HG02678 (cell line): Measurements from ENCODE around the gene MRPL57.
"Not testable (repeated sequence)": the region's sequence is repeated elsewhere in the genome, so short reads cannot be mapped to it uniquely, and the experiment has no call there.

Experiments
- ATAC-seq: cut with Tn5 transposase; IDR thresholded peaks from one replicate; pipeline ENCODE4 v1.9.1; 2021; ENCODE audit warnings: mild to moderate bottlenecking, moderate library complexity; ENCODE audit not compliant: unreplicated experiment

MRPL57 gene

DNA sequence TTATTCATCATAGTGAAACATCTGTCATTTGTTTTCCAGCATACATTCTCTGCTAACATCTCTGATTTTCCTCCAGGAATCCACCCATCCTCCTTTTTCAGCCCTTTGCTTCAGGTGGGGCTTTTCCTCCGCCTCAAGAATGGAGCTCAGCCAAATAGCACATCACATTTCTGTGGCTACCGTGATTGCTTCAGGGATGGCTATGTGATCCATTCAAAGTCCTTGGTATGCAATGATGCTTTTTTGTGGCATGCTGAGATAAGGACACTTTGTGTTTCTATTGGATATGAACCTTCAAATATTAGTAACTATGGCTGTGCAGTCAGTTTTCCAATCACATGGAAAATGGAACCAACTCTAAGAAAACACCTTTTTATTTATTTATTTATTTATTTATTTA is 18.3 kb downstream of the MRPL57 start:
- ATAC-seq, result not testable (repeated sequence)

DNA sequence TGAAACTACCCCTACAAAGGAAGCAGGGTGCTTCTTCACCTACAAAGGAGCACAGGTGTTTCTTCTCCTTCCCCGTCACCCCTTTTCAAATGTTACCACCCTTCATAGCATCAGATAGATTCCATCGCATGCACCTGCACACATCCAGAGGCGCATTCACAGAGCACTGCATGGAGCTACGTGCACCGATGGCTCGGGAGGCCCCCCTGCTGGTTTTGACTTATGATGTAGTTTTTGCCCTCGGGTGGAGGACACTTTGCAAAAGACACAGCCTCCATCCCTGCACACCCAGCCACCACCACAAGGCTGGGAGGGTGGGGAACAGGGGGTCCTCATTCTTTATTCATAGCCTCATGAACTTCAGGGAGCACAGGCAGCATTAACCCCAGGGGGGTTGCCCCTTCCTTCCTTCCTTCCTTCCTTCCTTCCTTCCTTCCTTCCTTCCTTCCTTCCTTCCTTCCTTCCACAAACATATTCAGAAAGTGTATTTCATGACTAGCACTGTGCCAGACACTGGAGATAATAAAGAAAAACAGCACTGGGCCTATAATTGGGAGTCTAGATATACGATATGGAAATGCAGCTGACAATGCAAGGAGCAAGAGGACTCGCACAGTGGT is 21.3 kb downstream of the MRPL57 start:
- ATAC-seq, result not testable (repeated sequence)

DNA sequence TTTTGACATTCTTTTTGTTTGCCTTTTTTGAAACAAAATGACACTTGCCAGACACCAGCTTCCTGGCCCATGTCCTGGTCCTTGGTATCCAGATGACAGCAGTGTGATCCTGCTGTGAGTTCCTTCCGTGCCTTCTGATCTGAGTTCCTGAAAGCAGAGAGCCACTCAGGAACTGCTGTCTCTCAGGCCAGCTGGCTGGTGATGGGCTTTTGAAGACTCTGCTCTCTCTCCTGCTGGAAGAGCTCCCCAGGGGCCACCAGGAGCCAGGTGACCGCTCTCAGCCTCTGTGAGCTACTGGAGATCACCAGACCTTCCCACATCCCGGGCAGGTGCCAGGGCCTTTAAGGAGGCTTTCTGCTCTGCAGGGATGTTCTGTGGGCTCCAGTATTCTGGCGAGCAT is 21.9 kb downstream of the MRPL57 start:
- not testable (repeated sequence) for ATAC-seq

DNA sequence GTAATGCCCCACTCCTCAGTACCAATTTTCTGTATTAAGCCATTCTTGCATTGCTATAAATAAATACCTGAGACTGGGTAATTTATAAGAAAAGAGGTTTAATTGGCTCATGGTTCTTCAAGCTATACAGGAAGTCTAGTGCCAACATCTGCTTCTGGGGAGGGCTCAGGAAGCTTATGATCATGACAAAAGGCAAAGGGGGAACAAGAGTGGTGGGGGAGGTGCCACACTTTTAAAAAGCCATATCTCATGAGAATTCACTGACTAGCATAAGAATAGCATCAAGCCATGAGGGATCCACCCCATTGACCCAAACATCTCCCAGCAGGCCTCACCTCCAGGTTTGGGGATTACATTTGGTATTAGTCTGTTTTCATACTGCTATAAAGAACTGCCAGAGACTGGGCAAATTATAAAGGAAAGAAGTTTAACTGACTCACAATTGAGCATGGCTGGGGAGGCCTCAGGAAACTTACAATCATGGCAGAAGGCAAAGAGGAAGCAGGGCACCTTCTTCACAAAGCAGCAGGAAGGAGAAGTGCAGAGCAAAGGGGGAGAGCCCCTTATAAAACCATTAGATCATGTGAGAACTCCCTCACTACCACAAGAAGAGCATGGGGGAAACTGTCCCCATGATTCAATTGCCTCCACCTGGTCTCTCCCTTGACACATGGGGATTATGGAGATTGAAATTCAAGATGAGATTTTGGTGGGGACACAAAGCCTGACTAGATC is 25.2 kb downstream of the MRPL57 start:
- ATAC-seq, result not testable (repeated sequence)

DNA sequence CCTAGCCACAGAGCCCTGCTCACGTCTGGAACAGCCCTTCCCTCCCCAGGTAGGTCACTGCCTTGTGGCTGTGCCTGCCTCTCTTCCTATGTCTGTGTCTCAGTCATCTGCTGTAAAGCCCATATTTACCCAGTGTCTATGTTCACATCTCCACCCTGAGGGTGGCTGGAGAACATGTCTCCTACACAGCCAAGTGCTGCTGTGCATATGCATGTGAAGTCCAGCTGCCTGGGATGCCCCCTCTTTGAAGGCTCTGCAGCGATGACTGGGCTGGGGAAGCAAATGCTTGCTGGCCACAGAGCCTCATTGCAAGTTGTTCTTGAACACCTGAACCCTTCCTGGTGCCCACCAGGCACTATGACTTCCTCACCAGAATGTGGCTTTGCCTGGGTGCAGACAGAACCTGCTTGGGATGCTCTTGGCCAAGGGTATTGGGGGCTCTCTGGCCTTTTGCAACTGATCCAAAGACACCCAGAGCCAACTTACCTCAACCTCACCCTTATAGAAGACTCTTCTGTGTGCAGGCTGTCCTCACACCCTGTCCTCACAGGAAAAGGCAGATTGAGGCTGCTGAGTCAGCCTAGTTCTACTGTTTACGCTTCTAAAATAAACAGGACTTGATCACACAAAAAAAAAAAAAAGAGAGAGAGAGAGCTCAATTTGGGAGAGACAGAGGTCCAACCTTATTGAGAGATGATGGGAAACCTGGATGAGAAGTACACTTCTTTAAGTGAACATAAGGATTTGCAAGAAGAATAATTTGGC is 26.5 kb downstream of the MRPL57 start:
- no peak for ATAC-seq

DNA sequence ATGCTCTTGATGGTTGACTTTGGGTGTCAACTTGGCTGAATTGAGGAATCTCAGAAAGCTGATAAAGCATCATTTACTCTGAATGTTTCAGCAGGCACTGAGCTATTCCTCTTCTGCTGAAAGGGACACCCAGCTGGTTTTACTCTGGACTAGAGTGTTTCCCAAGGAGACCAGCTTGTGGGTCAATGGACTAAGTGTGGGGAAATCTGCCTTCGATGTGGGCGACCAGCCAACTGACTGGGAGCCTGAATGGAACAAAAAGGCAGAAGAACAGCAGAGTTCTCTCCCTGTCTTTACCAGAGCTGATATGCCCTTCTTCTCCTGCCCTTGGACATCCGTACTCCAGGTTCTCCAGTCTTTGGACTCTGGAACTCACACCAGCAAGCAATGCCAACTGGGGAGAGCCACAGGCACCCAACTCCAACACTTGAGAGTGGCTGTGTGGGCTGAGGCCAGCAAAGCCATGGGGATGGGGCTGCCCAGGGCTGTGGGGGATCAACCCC is 32.2 kb downstream of the MRPL57 start:
- ATAC-seq, result no peak

DNA sequence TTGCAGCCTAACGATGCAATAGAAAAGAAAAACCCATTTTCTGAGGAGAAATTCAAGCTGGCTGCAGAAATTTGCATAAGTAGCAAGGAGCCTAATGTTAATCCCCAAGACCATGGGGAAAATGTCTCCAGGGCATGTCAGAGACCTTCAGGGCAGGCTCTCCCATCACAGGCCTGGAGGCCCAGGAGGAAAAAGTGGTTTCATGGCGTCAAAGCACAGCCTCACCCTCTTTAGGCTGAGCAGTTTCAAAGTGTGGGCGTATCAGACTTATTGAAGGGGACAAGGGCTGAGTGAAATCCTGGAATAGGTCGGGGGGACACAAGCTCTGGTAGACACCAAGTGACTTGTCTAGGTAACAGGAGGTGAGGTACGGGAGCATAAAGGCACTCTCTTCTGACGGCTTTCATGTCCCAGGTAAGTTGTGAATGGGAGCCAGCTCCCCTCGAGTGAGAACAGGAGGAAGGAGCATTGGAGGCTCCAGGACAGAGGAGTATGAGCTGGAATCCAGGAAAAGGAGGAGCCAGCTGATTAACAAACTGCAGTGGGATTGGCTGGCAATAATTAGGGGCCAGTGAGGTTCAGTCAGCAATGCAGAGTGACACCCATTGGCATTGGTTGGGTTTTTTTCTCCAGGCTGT is 35.8 kb downstream of the MRPL57 start:
- no peak for ATAC-seq

DNA sequence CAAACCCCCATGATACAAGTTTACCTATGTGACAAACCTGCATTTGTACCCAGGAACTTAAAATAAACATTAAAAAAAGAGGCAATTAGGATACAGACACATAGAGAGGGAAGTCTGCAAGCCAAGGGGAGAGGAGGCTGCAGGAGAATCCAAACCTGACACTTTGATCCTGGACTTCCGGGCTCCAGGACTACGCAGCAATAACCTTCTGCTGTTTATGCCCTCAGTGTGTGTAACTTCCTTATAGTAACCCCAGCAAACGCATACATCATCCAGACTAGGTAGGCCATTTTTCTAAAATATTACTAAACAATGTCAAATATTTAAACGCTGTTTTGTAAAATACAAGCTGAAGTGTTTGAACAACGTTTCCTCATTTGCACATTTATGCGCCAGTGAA is 39.0 kb downstream of the MRPL57 start:
- not testable (repeated sequence) for ATAC-seq

DNA sequence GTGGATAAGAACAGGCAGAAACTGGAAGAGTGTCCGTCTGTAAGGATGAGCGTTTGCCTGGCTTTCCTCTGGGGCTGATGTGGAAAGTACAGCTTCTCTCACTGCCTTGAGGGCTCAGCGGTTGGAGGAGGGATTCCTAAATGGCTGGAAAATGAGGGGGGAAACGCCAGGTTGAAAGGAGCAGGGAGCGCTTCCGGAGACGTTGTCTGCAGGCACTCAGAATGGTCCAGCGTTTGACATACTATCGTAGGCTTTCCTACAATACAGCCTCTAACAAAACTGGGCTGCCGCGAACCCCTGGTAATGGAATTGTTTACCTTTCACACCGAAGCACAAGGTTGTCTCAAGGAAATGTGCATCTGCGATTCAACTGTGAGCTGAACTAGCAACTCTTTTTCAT is 39.9 kb downstream of the MRPL57 start:
- no peak for ATAC-seq

DNA sequence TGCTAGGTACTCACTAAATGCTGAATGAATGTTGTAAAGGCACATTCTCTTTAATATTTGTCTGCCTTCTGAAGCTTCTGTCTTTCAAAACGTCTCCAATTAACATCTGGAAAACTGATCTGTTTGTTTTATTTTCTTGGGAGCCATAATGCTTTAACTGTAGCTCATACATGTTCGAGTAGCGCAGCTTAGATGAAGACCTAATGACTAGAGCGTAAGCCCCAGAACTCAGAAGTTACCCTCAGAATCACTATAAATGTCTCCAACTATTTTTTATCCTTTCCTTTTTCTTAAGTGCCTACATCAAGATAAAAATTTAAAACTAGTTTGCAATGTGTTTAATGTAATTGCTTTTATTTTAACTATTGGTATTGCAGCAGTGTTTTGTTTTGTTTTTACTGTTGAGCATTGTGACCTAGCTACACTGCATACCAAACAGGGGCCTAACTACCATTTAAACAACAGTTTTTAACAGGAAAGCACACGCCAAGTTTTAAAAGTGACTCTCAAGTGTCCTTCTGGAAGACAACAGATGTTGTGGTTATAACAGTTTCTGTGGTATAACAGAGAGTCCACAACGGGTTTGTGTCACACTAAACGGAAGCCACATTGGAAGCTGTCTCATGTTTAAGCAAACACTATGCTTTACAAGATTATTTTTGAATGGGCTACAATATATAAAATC is 42.0 kb downstream of the MRPL57 start:
- ATAC-seq, result peak; percentile 98

DNA sequence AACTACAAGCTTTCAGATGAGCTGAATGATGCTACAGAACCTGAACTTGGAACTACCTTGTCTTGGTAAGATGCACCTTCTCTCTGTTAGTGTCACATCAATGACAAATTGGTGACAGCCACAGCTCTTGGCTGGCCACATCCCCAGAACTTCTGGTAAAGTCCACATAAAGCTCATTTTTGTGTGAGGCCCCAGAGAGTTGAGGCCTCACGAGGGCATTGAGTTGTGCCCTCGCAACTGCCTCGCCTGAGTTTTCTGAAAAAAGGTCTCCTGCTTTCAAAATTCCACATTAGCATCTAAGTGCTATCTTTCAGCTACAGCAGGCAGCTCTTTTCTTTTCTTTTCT is 42.6 kb downstream of the MRPL57 start:
- ATAC-seq, result peak; percentile 38

DNA sequence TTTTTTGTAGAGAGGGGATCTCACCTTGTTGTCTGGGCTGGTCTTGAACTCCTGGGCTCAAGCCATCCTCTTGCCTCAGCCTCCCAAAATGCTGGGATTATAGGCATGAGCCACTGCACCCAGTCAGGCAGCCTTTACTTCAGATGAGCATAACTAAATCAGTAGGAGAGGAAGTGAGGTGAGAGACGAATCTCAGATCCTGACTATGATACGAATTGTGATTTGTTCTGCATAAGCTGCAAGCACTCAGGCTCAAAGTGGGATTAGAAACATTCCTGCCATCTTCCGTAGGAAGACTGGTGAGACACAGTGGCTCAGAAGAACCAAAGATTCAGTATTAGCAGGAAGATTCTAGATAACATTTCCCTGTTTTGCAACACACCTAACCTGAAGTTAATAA is 43.3 kb downstream of the MRPL57 start:
- ATAC-seq, result not testable (repeated sequence)

DNA sequence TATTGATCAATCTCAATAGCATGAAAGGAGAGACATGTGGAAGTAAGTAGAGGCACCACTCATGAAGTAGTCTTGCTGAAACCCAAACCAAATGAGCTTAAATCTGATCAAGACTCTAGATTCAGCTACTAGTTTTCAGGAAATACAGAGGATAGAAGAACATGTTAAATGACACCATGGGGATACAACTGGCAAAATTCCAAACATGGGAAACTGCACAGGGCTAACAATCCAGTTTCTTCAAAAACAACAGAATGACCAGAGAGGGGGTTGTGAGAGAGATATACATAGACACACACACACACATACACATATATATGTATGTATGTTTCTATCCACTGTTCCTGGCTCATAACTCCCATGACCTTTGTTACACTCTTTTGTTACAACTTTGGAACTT is 44.8 kb downstream of the MRPL57 start:
- no peak for ATAC-seq

DNA sequence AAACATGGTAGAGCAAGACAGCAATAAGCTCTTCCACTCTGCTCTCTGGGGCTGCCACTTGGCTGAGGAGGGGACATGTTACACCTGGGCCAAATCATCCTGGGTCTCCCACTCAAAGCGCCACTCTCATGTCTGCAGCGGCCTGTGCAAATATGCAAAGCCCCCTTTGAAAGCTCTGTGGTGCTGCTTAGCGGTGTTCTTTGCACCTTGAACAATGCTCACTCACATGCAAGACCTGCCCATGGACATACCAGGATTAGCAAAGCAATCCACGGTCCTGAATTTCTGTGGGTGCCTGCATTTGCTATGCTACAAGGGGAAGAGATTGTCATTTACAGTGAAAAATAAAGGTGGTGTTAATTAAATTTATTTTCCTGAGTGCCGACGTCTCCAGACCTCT is 48.6 kb downstream of the MRPL57 start:
- ATAC-seq, result no peak

DNA sequence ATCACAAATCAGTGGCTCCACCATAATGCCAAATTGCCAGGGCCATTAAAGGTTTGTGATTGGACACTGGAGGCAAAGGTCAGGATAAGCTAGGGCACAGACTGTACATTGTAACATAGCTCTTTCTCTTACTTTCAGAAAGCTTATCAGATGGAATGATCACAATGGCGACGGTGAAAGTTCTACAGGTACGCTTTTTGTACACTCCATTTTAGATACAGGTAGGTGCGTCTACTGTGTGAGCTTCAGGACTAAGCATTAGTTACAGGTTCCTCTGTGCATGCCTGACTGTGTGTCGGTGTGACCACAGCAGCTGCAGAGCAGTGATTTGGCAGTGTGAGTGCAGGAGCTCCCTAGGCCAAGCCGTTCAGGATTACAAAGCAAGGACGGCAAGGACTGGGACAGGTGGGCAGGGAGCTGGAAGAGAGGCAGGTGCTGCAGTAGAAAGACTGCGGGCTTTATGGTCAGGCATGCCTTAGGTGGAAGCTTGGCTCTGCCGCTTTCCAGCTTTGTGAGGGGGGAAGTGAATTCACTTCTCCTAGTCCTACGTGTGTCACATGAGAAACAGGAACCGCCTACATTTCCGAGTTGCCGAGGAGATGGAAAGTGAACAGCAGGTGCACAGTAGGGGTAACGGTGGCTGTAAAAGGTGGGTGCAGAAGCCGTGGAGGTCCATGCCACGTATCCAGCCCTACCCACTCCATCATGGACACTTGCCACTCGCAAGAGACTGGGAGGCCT is 49.6 kb downstream of the MRPL57 start:
- ATAC-seq, result no peak

DNA sequence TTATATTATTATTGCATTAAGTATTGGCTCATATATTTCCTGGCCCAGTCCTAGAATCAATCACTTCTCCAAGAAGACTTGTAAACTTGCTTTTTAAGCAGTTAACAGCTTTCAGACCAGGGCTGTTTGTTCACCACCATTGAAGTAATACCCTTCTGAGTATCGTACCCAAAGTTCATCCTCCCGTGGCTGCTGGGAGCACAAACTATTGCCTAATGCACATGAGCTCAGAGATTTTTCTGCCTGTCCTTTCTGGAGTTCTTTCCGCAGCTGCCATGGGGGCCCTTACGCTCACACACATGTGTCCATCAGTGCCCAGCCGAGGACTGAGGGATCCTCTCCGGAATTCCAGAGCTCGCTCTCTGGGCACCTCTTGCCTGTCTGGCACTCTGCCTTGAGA is 51.5 kb downstream of the MRPL57 start:
- ATAC-seq, result no peak
